ENCODE data around the gene MCAM. TPM values are rescaled to one million over a fixed set of nuclear protein-coding genes. Genes with fewer than 3 reads are reported as not detected.

Gene MCAM
- polyA plus RNA-seq, 1 experiment = 19.2 TPM

- CTCF ChIA-PET = interaction anchor here (0.7 to 2.5 kb wide), 5 partner anchors 8 to 158 kb away, joined by 3 to 10 read pairs (median 4); no protein-coding TSS in a partner anchor
- DNase-seq (ENCODE audit: low read depth) = no peak
- POLR2A ChIA-PET = no interaction called here
- TF ChIP-seq, protein P1, sequence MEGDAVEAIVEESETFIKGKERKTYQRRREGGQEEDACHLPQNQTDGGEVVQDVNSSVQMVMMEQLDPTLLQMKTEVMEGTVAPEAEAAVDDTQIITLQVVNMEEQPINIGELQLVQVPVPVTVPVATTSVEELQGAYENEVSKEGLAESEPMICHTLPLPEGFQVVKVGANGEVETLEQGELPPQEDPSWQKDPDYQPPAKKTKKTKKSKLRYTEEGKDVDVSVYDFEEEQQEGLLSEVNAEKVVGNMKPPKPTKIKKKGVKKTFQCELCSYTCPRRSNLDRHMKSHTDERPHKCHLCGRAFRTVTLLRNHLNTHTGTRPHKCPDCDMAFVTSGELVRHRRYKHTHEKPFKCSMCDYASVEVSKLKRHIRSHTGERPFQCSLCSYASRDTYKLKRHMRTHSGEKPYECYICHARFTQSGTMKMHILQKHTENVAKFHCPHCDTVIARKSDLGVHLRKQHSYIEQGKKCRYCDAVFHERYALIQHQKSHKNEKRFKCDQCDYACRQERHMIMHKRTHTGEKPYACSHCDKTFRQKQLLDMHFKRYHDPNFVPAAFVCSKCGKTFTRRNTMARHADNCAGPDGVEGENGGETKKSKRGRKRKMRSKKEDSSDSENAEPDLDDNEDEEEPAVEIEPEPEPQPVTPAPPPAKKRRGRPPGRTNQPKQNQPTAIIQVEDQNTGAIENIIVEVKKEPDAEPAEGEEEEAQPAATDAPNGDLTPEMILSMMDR (IDR thresholded peaks at IDR 0.05; ENCODE audit: insufficient read depth, low read depth, low read length) = no peak
- Histone ChIP-seq H3K4me3 (ENCODE audit: low read depth, low read length) (no peak overlapping the region), H3K27me3 (ENCODE audit: control insufficient read depth, insufficient read depth, low read length) (peaks cover 2% of the 10 kb centered on the region), H3K36me3 (ENCODE audit: control insufficient read depth, insufficient read depth, low read length) (no peaks in the 10 kb centered on the region)
Observed at GRCh38 chr11:119314726-119315125, 2.2 kb downstream of the MCAM start.

GRCh38 chr11:119310682-119311052 is 6.3 kb downstream of the MCAM start:
- peaks cover 4% of the 10 kb centered on the region; the same call in 1 of the 2 replicates for H3K36me3 ChIP-seq (ENCODE audit: control insufficient read depth, insufficient read depth, low read length)
- TF ChIP-seq, protein P1 (IDR thresholded peaks at IDR 0.05; ENCODE audit: insufficient read depth, low read depth, low read length) = no peak

DNA sequence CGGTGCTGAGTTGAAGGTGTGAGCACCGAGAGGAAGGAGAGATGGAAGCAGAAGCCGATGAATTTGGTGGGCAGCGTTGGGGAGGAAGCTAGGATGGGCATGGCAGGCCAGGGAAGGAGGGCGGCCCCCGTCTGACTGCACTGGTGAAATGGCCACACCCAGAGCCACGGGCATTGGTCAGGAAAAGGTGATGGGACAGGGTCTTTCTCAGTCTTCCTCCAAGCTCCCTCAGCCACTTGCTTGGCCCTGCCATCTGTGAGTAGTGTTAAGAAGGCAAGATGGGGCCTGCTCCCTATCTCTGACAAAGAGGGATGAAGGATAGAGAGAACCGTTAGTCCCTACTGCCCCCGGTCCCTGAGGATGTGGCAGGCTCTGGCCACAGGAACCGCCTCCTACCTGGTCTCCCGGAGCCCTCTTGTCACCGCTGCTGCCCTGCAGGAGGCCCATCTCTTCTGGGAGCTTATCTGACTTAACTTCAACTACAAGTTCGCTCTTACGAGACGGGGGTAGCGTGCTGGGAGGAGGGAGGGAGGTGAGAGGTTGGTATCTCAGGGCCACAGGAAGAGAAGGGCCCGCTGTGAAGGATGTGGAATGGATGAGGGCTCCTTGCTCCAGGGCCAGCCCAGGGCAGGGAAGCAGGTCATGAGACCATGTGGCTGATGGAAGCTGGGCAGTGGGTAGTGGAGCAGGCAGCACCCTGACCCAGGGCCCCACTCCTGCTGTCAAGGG is 6.8 kb downstream of the MCAM start:
- H3K36me3 ChIP-seq (ENCODE audit: control insufficient read depth, insufficient read depth, low read length) = peaks cover 4% of the 10 kb centered on the region; the same call in 1 of the 2 replicates
- POLR2A ChIA-PET = no interaction called here

More at GRCh38 chr11:119310682-119311052, 6.3 kb downstream of the MCAM start:
- CTCF ChIA-PET = interaction anchor here (1.3 to 1.6 kb wide), 2 partner anchors 10 to 27 kb away, joined by 4 to 5 read pairs; no protein-coding TSS in a partner anchor
- Histone ChIP-seq H3K4me3 (ENCODE audit: low read depth, low read length) (no peak overlapping the region), H3K27me3 (ENCODE audit: control insufficient read depth, insufficient read depth, low read length) (peaks cover 2% of the 10 kb centered on the region; the same call in 1 of the 2 replicates)
- POLR2A ChIA-PET = no interaction called here
- DNase-seq (ENCODE audit: low read depth) = no peak

GRCh38 chr11:119309411-119309810 is 7.5 kb downstream of the MCAM start:
- Histone ChIP-seq H3K4me3 (ENCODE audit: low read depth, low read length) (no peak overlapping the region), H3K27me3 (ENCODE audit: control insufficient read depth, insufficient read depth, low read length) (no peaks in the 10 kb centered on the region), H3K36me3 (ENCODE audit: control insufficient read depth, insufficient read depth, low read length) (peaks cover 4% of the 10 kb centered on the region; the same call in 1 of the 2 replicates)
- TF ChIP-seq, protein P1 (IDR thresholded peaks at IDR 0.05; ENCODE audit: insufficient read depth, low read depth, low read length) = no peak
- CTCF ChIA-PET = interaction anchor here (1.3 to 2.4 kb wide), 2 partner anchors 14 to 28 kb away, joined by 4 to 11 read pairs; no protein-coding TSS in a partner anchor
- POLR2A ChIA-PET = no interaction called here
- DNase-seq (ENCODE audit: low read depth) = no peak

More for the DNA sequence above, 6.8 kb downstream of the MCAM start:
- no peak overlapping the region for H3K4me3 ChIP-seq (ENCODE audit: low read depth, low read length)
- CTCF ChIA-PET = interaction anchor here (1.3 to 1.6 kb wide), 2 partner anchors 11 to 28 kb away, joined by 4 to 5 read pairs; no protein-coding TSS in a partner anchor
- no peaks in the 10 kb centered on the region for H3K27me3 ChIP-seq (ENCODE audit: control insufficient read depth, insufficient read depth, low read length)
- DNase-seq (ENCODE audit: low read depth) = no peak
- TF ChIP-seq, protein P1 (IDR thresholded peaks at IDR 0.05; ENCODE audit: insufficient read depth, low read depth, low read length) = no peak

DNA sequence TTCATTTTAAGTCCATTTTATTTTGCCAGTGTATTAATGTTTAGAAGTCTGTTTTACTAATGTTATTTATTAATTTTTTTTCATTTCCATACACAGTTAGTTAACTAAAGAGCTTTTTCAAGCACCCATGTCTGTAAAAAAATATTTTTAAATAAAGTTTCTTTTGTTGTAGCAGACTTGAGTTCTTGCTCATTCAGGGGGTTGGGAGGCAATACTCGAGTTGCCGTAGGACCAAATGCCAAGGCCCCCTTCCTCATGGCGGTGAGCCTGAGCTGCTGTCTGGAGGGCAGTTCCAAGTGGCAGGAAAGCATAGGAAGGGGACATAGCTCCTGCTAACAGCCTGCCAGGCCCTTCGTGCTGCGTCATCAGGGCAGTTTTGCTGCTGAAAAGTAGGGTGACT is 9.0 kb downstream of the MCAM start:
- Histone ChIP-seq H3K27me3 (ENCODE audit: control insufficient read depth, insufficient read depth, low read length) (no peaks in the 10 kb centered on the region), H3K36me3 (ENCODE audit: control insufficient read depth, insufficient read depth, low read length) (peaks cover 4% of the 10 kb centered on the region; the same call in 1 of the 2 replicates), H3K4me3 (ENCODE audit: low read depth, low read length) (no peak overlapping the region)
- ChIA-PET CTCF (interaction anchor here (0.6 to 2.4 kb wide), 7 partner anchors 16 to 413 kb away, joined by 3 to 11 read pairs (median 4); partner anchors contain the start of gene USP2), POLR2A (no interaction called here)
- TF ChIP-seq, protein P1 (IDR thresholded peaks at IDR 0.05; ENCODE audit: insufficient read depth, low read depth, low read length) = no peak
- DNase-seq (ENCODE audit: low read depth) = no peak

Measured in BJ (cell line).